Measurements from ENCODE around the gene TSPYL2.
A peak's percentile ranks its signal among the peaks of the same experiment; 100 is the strongest.

The TSPYL2 gene

DNA sequence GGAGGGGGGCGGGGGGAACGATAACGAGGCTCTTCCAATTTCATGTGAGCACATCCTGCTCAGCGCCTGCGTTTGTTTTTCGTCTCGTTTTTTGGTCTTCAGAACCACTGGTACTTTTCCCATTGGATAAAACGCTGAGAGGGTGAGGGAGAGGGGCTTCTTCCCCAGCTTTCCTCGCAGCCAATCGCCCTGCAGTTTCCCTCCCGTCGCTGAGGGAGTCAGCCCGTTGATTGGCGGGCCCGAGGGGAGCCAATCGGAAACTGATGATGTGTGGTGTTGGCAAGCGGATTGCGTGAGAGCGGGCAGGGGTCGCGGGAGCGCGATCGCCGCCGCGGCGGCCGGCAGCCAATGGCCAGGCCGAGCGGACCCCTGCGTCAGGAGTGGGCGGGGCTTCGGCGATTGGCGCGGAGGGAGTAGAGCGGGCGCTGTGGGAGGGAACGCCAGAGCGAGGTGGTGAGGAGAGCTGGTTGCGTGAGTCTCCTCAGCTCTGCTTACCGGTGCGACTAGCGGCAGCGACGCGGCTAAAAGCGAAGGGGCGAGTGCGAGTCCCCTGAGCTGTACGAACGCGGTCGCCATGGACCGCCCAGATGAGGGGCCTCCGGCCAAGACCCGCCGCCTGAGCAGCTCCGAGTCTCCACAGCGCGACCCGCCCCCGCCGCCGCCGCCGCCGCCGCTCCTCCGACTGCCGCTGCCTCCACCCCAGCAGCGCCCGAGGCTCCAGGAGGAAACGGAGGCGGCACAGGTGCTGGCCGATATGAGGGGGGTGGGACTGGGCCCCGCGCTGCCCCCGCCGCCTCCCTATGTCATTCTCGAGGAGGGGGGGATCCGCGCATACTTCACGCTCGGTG lies at the start of gene TSPYL2:
Gene TSPYL2, plus strand, starts transcription at position 443 of the 848 bp plus-strand sequence. Its CDS starts 132 bp downstream, at position 575.
- peak; percentile 95 for DNase-seq (ENCODE audit: low spot score)

DNA sequence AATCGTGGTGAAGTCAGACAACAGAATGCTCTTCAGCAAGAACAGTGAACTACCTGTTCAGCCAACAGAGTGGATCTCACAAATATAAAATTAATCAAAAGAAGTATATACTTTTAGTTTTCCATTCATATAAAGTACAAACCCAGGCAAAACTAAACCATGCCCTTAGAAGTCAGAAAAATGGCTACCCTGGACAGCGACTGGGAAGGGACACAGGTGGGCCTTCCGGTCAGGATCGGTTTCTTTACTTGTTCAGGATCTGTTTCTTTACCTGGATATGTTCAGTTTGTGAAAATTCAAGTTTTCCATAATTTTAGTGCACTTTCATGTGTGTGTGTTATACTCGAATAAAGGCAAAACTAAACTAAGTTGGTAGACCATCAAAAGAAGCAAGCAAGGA lies 46.0 kb upstream of the TSPYL2 start:
- DNase-seq (ENCODE audit: low spot score): no peak

DNA sequence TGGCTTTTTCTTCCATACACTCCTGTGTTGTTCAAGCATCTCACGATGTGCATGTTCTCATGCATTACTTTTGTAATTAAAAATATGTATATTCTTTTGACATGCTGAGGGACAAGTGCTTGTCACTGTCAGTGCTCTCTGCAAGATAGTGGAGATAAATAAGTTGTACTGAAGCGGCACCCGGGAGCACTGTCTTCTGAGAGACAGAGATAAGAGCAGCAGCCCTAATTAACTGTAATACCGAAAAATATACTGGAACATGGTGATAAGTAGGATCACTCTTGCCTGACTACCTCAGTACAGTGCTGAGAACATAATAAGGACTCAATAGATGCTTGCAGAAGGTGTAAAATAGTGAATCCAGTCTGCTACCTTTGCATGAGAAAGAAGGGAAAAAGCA lies 42.9 kb upstream of the TSPYL2 start:
- no peak for DNase-seq (ENCODE audit: low spot score)

DNA sequence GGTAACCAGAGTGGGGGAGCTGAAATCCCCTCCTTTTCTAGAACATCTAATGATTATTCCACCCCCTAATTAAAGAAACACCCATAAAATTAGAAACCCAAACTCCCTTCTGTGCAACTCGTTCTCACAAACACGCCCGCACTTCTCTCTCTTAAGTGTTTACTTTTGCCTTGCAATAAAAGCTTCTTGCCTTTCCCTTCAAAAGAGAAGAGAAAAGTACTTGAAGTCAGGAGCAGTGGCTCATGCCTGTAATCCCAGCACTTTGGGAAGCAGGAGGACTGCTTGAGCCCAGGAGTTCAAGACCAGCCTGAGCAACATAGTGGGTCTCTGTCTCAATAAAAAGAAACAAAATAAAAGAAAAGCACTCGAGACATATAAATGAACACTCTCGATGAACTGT lies 37.2 kb upstream of the TSPYL2 start:
- no peak for DNase-seq (ENCODE audit: low spot score)

DNA sequence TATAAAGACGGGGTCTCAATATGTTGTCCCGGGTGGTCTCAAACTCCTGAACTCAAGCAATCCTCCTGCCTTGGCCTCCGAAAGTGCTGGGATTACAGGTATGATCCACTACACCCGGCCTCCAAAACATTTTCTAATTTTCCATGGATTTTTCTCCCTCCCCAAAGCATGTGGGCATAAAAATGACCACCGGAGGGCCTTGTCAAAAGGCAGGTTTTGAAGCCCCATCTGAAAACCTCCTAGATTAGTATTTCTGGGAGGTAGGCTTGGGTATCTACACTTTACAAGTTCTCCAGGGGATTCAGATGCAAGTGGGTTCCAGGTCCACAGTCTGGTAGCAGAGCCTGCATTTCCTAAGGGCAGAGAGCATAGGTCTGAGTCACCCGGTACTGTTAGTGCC lies 34.9 kb upstream of the TSPYL2 start:
- DNase-seq (ENCODE audit: low spot score): no peak

DNA sequence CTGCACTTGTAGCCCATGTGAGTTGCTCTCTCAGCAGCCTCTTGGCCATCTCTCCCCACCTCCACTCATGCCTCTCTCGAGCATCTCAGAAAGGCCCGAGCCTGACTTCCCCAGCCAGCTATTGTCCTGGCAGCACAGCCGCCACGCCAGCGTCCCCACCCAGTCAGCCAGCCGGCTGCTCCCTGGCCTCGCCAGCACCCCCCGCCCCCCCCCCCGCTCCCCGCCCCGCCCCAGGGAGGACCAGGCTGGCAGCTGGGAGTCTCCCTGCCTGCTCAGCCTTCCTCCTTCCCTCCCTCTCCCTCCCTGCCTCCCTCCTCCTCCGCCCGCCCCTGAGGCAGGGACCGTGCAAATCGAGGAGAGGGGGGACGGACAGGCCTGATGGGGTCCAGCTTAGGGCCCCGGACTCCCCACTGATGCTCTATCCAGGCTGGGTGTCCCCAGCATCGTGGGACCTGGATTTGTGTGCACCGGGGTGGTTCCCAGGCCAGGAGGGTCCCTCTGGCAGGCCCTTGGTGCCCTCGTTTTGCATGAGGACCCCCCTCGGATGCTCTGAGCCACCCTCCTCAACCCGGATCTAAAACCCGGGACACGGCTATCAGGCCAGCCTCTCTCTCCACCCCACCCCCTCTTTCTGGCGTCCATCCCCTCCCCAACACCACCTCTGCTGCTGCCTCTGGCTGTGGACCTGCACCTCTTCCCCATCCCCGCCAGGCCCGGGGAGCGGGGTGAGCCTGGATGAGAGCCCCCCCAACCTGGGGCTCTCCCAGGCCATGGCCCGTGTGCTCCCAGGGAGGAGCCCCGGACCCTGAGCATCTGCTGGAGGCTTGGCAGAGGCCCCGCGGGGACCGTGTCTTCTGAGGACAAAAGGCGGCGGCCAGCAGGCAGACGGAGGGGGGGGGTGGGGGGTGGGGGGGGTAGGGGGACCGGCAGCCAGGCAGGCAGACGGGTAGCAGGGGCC lies 33.7 kb upstream of the TSPYL2 start, which contains the start of gene GPR173:
Gene GPR173, plus strand, starts transcription at position 621 of the 958 bp plus-strand sequence. CDS start 27,833 bp downstream, outside the sequence.
- peak; percentile 70 for DNase-seq (ENCODE audit: low spot score)

DNA sequence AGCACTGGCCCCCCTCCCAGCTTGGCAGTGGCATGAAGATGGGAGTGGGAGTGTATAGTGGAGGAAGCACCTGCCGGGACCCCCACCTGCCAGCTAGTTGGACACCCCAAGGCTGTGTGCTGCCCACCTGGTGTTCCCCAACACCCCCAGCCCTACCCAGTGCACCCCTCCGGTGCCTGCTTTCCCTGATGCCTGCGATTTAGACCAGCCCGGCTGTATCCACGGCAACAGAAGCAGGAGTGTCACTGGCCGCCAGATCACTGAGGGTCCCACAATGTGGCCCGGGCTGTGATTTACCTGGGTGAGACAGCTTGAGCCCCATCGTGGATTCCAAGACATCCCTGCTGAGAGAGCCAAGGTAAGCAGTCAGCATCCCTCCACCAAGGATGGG lies 33.0 kb upstream of the TSPYL2 start:
- no peak for DNase-seq (ENCODE audit: low spot score)

DNA sequence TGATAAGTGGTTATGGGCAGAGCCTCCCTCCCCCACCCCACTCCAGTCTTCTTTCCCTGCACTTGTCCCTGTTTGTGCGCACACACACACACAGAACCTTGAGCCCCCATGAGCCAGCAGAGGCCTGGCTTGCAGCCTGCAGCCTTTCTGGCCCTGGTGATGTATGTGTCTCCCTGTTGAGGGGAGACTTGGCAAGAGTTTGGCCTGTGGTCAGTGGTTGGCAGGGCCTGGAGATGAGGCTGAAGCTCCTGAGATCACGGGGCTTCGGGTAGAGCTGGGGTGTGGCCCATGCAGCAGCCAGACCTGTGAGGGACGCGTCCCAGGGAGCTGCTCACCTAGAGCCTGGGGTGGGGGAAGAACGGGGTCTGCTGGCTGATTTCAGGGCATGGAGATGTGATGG lies 31.3 kb upstream of the TSPYL2 start:
- DNase-seq (ENCODE audit: low spot score): no peak

DNA sequence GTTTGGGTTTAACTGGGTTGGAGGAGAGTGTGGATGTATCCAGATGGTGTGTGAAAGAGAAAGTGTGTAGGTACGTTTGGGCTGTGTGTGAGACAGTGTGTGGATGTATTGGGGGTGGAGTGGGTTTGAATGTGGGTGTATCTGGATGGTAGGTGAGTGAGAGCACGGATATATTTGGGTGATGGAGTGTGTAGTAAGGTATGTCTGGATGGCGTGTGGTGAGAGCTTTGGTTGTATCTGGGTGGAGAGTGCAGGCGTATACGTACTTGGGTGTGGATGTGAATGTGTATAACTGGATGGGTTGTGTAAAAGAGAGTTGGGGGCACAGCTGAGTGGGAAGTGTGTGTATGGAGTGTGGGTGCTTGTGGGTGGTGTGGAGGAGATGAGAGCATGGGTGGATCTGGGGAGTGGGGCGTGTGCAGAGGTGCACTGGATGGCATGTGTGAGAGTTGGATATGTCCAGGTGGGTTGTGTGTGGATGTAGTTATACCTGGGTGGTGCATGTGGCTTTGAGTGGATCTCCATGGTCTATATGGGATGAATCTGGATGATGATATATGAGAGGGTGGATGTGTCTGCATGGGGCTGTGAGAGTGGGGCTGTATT lies 26.8 kb upstream of the TSPYL2 start:
- DNase-seq (ENCODE audit: low spot score): no peak

DNA sequence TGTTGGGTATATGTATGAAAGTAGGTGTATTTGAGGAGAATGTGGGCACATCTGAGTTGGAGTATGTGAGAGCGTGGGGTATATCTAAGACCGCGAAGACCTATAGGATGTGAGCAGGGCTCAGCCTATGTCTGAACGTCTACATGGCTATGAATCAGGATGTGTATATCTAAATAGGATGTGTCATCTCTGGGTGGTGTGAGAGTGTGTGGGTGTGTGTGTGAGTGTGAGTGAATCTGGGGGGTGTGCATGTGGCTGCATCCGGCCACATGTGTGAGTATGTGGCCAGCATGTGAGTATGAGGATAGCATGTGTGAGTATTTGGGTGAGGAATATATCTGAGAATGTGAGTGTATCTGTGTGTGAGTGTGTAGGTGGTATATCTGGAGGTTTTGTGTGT lies 25.9 kb upstream of the TSPYL2 start:
- no peak for DNase-seq (ENCODE audit: low spot score)

DNA sequence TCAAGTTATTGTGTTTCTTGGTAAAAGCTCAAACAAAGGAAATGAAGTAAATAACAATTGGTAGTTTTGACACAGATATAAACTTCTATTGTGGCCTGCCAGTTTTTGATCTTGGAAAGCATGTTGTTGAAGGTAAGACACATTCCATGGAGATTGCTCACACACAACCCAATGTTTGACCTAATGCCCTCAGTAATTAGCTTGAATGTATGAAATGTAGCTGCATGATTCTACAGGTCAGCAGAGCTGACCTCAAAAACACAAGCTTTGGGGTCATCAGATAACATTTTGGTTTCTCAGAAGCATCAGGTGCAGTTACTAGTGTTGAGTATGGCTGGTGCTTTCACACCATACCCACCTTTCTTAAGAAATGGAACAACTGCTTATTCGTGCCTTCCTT lies 17.1 kb upstream of the TSPYL2 start:
- DNase-seq (ENCODE audit: low spot score): no peak

DNA sequence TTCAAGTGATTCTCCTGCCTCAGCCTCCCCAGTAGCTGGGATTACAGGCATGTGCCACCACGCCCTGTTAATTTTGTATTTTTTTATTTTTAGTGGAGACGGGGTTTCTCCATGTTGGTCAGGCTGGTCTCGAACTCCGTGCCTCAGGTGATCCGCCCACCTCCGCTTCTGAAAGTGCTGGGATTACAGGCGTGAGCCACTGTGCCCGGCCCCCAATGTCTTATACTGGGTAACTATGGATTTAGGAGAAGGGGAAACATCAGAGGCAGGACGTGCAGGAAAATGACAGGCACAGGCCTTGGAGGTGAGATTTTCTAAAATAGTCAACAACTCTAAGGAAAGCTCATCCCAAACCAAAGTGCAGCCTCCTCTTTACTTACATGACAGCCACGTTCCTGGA lies 11.1 kb upstream of the TSPYL2 start:
- no peak for DNase-seq (ENCODE audit: low spot score)

DNA sequence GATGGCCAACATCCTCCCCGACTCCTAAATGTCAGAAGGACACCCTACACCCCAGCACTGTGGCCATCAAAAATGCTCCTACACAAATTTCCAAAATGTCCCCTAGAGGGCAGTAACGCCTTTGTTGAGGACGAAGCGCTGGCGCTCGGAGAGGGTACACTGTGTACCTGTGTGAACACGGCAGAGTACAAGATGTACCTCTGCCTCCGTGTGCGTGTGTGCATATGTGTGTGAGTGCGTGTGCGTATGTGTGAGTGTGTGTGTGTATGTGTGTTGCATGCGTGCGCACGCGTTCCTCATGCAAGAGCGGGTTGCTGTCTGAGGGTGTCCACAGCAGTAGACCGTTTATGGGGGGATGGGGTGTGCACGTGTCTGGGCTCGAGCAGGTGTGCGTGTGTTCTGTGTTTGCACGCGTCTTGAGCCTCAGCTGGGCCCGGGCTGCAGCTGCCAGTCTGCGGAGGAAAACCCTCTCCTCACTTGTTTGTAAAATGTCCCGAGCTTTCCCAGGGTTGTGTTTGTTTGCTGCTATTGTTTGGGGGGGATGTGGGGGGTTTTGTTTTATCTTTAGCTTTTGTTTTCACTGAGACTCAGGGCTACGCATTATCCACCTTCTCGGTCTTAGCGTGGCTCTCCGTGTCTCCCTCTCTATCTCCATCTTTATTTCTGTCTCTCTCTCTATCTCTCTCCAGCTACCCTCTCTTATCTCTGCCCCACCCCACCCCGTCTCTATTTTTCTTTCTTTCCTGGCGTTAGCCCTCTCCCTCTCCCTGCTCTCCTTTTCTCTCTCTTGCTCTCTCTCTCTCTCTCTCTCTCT lies 10.4 kb upstream of the TSPYL2 start:
- peak; percentile 76 for DNase-seq (ENCODE audit: low spot score)

DNA sequence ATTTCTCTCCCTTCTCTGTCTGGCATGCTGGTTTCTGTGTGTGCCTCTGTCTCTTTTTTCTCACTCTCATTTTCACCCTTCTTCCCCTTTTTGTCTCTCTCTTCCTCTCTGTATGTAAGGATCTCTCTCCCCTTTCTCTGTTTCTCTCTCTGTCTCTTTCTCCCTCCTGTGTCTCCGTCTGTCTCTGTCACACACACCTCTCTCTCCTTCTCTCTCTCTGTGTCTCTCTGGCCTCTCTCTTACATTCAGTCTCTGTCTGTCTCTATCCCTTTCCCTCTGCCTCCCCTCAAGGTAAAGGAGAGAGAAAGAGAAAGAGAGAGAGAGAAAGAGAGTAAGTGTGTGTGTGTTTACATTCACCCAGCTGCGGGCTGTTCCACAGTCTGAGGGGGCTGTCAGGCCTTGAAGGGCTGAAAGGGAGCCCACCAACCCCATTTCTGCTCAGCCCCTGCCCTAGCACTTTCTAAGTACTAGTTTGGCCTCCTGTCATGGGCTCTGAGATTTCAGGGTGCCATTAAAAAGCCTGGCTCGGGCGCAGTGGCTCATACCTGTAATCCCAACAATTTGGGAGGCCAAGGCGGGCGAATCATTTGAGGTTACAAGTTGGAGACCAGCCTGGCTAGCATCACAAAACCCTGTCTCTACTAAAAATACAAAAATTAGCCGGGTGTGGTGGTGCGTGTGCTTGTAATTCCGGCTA lies 9.6 kb upstream of the TSPYL2 start:
- DNase-seq (ENCODE audit: low spot score): peak; percentile 17

DNA sequence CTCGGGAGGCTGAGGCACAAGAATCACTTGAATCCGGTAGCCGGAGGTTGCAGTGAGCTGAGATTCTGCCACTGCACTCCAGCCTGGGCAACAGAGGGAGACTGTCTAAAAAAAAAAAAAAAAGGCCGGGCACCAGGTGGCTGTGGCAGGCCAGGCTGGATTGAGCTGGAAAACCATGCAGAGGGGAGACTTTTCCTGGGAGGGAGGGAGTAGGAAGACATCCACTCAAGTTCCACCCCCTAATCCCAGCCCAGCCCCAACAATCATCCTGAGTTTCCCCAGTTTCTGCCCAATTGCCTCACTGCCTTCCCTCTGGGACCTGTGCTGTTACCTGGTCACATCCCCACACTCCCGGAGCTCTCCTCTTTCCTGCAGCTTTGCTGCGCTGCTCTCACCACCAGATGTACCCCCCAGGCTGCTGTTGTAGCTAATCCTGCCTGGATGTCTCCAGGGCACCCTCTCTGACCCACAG lies 9.0 kb upstream of the TSPYL2 start:
- no peak for DNase-seq (ENCODE audit: low spot score)

DNA sequence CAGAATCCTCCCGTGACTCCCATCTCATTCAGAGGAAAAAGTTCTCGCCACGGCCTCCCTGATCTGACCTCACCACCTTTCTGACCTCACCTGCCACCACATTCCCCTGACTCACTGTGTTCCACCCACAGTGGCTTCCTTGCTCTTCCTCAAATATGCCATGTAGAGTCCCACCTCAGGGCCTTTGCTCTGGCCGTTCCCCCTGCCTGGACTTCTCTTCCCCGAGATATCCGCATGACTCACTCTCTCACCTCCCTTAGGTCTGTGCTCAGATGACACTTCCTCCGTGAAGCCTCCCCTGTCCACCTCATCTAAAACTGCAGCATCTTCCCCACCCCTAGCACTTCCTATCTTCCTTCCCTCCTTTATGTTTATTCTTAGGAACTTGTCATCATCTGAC lies 7.2 kb upstream of the TSPYL2 start:
- no peak for DNase-seq (ENCODE audit: low spot score)

DNA sequence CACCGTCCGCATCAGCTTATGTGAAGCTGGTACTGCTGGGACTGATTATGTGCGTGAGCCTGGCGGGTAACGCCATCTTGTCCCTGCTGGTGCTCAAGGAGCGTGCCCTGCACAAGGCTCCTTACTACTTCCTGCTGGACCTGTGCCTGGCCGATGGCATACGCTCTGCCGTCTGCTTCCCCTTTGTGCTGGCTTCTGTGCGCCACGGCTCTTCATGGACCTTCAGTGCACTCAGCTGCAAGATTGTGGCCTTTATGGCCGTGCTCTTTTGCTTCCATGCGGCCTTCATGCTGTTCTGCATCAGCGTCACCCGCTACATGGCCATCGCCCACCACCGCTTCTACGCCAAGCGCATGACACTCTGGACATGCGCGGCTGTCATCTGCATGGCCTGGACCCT lies 5.5 kb upstream of the TSPYL2 start:
- no peak for DNase-seq (ENCODE audit: low spot score)

DNA sequence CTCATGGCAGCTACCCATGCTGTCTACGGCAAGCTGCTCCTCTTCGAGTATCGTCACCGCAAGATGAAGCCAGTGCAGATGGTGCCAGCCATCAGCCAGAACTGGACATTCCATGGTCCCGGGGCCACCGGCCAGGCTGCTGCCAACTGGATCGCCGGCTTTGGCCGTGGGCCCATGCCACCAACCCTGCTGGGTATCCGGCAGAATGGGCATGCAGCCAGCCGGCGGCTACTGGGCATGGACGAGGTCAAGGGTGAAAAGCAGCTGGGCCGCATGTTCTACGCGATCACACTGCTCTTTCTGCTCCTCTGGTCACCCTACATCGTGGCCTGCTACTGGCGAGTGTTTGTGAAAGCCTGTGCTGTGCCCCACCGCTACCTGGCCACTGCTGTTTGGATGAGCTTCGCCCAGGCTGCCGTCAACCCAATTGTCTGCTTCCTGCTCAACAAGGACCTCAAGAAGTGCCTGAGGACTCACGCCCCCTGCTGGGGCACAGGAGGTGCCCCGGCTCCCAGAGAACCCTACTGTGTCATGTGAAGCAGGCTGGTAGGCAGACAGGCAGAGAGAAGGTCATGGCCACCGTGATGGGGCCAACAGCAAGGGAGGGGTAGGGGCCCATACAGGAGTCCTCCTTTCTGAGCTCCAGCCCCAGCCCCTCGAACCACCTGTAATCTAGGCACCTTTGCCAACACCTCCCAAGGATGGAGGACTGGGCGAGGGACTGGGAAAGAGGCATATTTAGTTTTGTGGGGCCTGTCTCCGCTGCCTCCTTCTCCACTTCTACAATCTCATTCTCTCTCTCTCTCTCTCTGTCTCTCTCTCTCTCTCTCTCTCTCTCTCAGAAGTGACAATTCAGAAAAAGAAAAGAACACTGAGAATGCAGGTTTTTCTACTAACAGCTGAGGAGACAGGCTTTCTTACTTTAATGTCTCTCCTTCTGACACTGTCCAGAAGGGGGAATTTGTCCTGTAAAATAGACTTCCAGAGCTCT lies 4.7 kb upstream of the TSPYL2 start:
- no peak for DNase-seq (ENCODE audit: low spot score)

DNA sequence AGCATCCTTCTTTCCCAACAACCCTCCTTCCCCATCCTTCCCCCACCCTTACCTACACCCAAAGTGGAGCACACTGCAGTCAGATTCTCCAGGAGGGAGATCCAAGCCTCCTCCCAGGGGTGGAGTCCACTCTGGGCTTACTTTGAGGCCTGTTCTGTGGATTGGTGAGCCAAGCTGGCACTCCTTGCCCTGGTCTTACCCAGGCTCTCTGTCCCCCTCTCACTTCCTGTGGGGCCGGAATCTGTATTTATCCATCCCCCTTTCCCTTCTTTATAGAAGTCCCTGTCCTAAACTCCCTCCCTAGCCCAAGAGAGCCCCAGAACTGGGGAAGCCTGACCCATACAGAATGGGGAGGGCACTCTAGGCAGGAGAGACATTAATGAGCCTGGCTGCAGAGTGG lies 3.2 kb upstream of the TSPYL2 start:
- DNase-seq (ENCODE audit: low spot score): no peak

All from pons (tissue), 1 donor.